NAMALWA (cell line): ENCODE data around the gene KNDC1.
"Not testable (repeated sequence)": the region's sequence is repeated elsewhere in the genome, so short reads cannot be mapped to it uniquely, and the experiment has no call there.

Experiments used
- DNase-seq: peaks from one replicate; pipeline ENCODE4 v3.0.0-alpha.2; 2015; ENCODE audit warnings: low spot score

Gene KNDC1

GRCh38 chr10:133224076-133224475, 64.1 kb downstream of the KNDC1 start:
- no peak for DNase-seq

- DNase-seq: no peak
Measured at GRCh38 chr10:133224756-133225372, 64.8 kb downstream of the KNDC1 start.

- DNase-seq: no peak
Measured at GRCh38 chr10:133225707-133226191, 65.7 kb downstream of the KNDC1 start.

DNA sequence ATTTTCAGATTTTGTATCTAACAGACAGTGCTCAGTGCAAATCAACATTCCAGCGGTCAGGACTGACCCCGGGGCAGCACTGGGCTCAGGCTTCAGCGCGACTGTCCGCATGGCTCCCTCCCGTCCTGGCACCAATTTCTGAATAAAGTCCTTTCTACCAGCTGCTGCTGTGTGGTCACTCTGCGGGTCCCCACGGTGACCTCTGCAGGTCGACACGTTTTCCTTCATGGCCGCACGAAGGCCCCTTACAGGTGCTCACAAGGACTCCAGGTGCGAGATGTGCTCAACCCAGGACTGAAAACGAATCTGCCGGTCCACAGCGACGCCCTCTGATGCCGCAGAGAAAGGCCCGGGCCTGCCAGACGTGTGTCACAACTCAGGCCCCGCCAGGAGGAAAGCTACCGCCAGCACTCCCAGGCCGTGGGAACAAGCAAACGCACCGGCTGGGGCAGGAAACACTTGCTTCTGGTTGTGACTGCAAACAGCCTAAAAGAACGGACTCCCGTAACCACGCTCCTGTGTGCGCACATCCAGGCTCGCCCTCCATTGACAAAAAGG, 66.3 kb downstream of the KNDC1 start:
- no peak for DNase-seq

GRCh38 chr10:133227256-133227655, 67.2 kb downstream of the KNDC1 start:
- DNase-seq: no peak

- no peak for DNase-seq
Measured at GRCh38 chr10:133229265-133230043, 69.4 kb downstream of the KNDC1 start.

- DNase-seq: no peak
Measured at GRCh38 chr10:133230044-133230361, 70.0 kb downstream of the KNDC1 start, which contains the start of gene UTF1. Gene UTF1, plus strand, starts transcription at chr10:133230217. Its CDS starts 72 bp downstream, at chr10:133230289.

DNA sequence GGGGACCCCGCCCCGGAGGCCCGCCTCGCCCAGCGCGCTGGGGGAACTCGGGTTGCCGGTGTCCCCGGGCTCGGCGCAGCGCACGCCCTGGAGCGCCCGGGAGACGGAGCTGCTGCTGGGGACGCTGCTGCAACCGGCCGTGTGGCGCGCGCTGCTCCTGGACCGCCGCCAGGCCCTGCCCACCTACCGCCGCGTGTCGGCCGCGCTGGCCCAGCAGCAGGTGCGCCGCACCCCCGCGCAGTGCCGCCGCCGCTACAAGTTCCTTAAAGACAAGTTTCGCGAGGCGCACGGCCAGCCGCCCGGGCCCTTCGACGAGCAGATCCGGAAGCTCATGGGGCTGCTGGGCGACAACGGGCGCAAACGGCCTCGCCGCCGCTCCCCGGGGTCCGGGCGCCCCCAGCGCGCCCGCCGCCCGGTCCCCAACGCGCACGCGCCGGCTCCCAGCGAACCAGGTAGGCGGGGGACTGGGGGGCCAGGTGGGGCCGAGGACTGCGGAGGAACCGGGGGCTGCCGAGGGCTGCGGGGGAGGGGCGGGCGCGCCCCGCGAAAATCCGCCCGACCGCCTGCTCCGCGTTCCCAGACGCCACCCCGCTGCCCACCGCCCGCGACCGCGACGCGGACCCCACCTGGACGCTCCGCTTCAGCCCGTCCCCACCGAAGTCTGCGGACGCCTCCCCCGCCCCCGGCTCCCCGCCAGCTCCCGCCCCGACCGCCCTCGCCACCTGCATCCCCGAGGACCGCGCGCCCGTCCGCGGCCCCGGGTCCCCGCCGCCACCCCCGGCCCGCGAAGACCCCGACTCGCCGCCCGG, 70.6 kb downstream of the KNDC1 start:
- no peak for DNase-seq

- no peak for DNase-seq
Measured at GRCh38 chr10:133231244-133231945, 71.4 kb downstream of the KNDC1 start.

GRCh38 chr10:133231946-133232574, 72.0 kb downstream of the KNDC1 start:
- no peak for DNase-seq

- DNase-seq: not testable (repeated sequence)
Measured at GRCh38 chr10:133234796-133235195, 74.8 kb downstream of the KNDC1 start.

DNA sequence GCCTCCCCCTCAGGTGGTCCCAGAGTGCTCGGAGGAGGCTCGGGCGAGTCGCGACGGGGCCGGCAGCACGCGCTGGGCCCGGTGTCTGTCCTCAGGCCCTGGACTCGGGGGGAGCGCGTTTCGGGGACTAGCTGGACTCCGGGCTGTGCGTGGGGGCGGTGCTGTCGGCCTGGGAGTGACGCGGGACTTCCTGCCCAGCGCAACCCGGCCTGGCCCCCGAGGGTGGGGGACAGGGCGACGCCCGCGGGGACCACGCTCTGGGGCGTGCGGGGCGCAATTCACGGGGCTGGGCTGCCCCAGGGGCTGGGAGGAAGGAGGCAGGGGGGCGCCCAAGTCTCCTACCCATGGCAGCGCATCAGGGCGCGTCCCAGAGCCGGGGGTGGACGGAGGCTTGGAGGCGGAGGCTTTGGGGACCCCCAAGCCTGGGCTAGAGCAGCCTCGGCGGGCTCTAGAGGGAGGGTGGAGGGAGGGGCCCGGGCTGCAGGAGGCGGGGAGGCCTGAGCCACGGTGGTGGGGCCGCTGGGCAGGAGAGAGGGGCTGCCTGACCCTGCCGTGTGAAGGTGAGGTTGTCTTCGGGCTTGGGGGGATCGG, 75.3 kb downstream of the KNDC1 start:
- DNase-seq: no peak

GRCh38 chr10:133235932-133236331, 75.9 kb downstream of the KNDC1 start:
- no peak for DNase-seq

DNA sequence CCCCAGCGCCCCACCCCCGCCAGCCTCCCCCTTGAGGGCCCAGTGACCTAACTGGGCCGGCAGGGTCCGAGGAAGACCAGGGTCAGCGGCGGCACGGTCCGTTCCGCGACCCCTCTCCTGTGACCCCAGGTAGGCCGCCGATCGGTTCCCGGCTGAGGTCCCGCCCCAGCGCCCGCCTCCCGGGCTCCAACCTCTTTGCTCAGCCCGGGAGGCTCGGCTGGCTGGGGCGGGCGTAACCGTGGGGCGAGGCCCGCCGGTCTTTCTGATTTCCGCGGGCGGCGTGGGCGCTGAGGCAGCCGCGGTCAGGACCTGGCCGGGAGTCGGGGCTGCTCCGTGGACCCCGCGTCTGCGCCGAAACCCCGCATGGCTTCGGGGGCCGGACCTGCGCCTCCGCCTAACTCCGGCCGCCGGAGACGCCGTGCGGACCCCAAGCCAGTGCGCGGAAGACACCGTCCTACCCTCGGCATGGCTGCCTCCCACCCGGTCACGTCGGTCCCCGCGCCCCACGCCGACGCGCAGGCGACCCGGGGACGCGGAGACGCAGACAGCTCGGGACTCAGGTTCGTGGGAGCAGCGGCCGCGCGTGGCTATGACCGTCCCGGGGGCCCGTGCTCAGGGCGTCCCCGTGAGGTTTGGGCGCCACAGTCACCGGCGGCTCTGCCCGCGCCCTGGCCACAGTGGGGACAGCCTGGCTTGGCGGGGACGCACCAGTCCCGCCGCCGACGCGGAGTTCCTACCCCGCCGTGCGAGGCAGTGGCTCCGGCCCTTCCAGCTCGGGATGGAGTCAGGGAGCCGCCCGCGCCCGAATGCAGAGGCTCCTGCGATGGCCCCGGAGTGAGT, 76.6 kb downstream of the KNDC1 start:
- no peak for DNase-seq

DNA sequence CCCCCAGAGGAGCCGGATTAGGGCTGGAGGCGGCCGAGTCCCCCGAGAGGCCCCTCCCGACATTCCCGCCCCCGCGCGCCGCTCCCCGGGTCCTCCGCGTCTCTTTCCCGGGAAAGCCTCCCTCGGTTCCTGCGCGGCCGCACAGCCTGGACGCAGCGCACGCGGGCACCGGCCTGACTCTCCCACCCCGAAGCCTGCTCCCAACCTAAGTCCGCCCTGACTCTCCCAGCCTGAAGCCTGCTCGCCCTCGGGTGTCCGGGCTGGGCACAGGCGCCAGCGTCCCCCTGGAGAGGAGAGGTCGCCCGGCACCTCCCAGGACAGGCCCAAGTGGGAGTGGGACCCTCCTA, 77.2 kb downstream of the KNDC1 start:
- DNase-seq: no peak

DNA sequence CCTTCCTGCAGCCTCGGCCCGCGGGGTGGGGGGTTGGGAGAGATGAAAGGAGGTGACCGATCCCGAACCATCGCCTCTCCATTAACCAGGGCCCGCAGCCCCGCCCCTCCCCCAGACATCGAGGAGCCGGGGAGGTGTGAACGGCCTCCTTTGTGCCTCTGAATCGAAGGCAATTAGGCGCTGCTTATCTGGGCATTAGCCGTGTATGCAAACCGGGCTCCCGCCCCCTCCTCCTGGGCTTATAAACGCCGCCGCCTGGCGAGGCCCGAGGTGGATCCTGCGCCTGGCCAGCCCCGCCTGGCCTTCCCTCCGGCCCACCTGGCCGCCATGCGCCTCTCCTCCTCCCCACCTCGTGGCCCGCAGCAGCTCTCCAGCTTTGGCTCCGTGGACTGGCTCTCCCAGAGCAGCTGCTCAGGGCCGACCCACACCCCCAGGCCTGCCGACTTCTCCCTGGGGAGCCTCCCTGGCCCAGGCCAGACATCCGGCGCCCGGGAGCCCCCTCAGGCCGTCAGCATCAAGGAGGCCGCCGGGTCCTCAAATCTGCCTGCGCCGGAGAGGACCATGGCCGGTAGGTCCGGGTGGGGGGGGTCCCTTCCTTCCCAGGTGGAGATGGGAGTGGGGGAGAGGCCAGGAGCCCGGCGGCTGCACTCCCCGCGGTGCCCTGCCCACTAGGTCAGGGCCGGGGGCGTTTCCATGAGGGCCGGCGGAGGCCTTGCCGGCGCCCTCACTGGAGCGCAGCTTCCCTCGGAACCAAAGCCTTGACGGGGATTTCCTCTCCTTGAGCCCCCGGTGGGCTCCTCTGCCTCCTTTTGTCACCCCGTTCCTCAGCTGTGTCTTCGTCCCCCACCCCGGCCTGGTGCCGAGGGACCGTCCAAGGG, 77.8 kb downstream of the KNDC1 start, which contains the start of gene VENTX:
Gene VENTX, plus strand, starts transcription at position 268 of the 878 bp plus-strand sequence. Its CDS starts 60 bp downstream, at position 328.
- no peak for DNase-seq

DNA sequence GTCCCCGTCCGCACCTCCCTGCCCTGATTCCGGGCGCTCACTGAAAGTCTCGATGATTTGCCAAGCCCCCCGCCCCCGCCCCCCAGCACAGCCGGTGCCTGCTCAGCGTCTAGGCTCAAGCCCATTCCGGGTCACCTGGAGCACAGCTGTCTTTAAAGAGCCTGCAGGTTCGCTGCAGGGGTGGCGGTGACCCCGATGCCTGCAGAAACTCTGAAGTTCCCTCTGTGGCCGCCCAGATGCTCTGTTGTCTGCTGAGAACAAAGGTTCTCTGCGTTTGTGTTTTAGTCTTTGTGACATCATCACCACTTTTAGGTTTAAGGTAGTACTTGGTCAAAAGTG, 78.4 kb downstream of the KNDC1 start:
- DNase-seq: no peak

DNA sequence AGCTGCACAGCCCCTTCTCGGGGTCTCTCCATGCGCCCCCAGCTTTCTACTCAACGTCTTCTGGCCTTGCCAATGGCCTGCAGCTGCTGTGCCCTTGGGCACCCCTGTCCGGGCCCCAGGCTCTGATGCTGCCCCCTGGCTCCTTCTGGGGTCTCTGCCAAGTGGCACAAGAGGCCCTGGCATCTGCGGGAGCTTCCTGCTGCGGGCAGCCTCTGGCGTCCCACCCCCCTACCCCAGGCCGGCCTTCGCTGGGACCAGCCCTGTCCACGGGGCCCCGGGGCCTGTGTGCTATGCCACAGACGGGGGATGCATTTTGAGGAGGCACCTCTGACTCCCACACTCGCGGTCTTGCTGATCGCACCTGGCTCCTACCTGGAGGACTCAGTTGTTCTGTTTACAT, 80.0 kb downstream of the KNDC1 start:
- DNase-seq: no peak
